IMR-90 (cell line): ENCODE measurements around the gene RXFP2. TPM values are rescaled to one million over a fixed set of nuclear protein-coding genes. Genes with fewer than 3 reads are reported as not detected.

ENCODE experiments used
- ATAC-seq: fragments of 200-7000 bp; cut with Tn5 transposase; 2 replicates; pipeline ENCODE4 v1.9.1; 2020; ENCODE audit warnings: low read depth, mild to moderate bottlenecking, moderate library complexity
- BruUV-seq: library from RNA; stranded (reverse); fragments of 400-500 nt; replicated peaks from 2 replicates; lab custom pipeline; 2021; lab: Mats Ljungman, UMichigan
- CTCF ChIA-PET: fragments of 300-600 bp; formaldehyde crosslinking; extraction: SDS; loops from one replicate; lab custom pipeline; 2021; ENCODE audit warnings: antibody characterized with exemption; lab: Yijun Ruan, JAX
- POLR2A ChIA-PET: fragments of 300-600 bp; sonication (Branson Sonifier 250); formaldehyde crosslinking; loops from one replicate; lab custom pipeline; 2022; ENCODE audit warnings: antibody characterized with exemption; ENCODE audit not compliant: unreplicated experiment; lab: Charles Lee
- DNase-seq: peaks from one replicate; pipeline ENCODE4 v3.0.0; 2013
- H2AFZ ChIP-seq: replicated peaks from 2 replicates; pipeline ENCODE3; 2013; ENCODE audit warnings: low read length, mild to moderate bottlenecking; ENCODE audit not compliant: poor library complexity
- H2AK5ac ChIP-seq: 2 replicates; pipeline ENCODE4 v1.6.1; 2013; ENCODE audit warnings: low read depth, low read length, inconsistent platforms
- H2AK9ac ChIP-seq: replicated peaks from 2 replicates; pipeline ENCODE3; 2013; ENCODE audit warnings: mild to moderate bottlenecking, low read depth, low read length, moderate library complexity; ENCODE audit not compliant: poor library complexity
- H2BK120ac ChIP-seq: 2 replicates; pipeline ENCODE4 v1.6.1; 2013; ENCODE audit warnings: low read depth, low read length, inconsistent platforms
- H2BK15ac ChIP-seq: 3 replicates; pipeline ENCODE4 v1.6.1; 2013; ENCODE audit warnings: low read depth, low read length, inconsistent platforms
- H2BK20ac ChIP-seq: 2 replicates; pipeline ENCODE4 v1.6.1; 2013; ENCODE audit warnings: low read depth, mild to moderate bottlenecking, inconsistent platforms, low read length, moderate library complexity
- H2BK5ac ChIP-seq: 2 replicates; pipeline ENCODE4 v1.6.1; 2013; ENCODE audit warnings: mild to moderate bottlenecking, low read depth, low read length, inconsistent platforms; ENCODE audit not compliant: poor library complexity, severe bottlenecking
- H3K14ac ChIP-seq: replicated peaks from 2 replicates; pipeline ENCODE4 v1.6.1; 2013; ENCODE audit warnings: low read depth, low read length, inconsistent platforms
- H3K18ac ChIP-seq: 2 replicates; pipeline ENCODE4 v1.6.1; 2013; ENCODE audit warnings: low read depth, low read length, control low read depth
- H3K23ac ChIP-seq: 2 replicates; pipeline ENCODE4 v1.6.1; 2013; ENCODE audit warnings: low read depth, low read length, inconsistent platforms
- H3K27ac ChIP-seq: 2 replicates; pipeline ENCODE4 v1.5.1; 2013; ENCODE audit warnings: mild to moderate bottlenecking, control low read depth, low read length; ENCODE audit not compliant: insufficient read depth
- H3K27me3 ChIP-seq: 2 replicates; pipeline ENCODE4 v1.6.1; 2013; ENCODE audit warnings: low read length; ENCODE audit not compliant: control insufficient read depth, insufficient read depth
- H3K36me3 ChIP-seq: 2 replicates; pipeline ENCODE4 v1.6.1; 2013; ENCODE audit warnings: low read length, mixed read lengths; ENCODE audit not compliant: control insufficient read depth, insufficient read depth
- H3K4ac ChIP-seq: 2 replicates; pipeline ENCODE4 v1.6.1; 2013; ENCODE audit warnings: low read depth, low read length, inconsistent platforms
- H3K4me1 ChIP-seq: 2 replicates; pipeline ENCODE4 v1.6.1; 2013; ENCODE audit warnings: low read length, mixed read lengths; ENCODE audit not compliant: control insufficient read depth, insufficient read depth
- H3K4me2 ChIP-seq: 2 replicates; pipeline ENCODE4 v1.6.1; 2013; ENCODE audit warnings: low read depth, mild to moderate bottlenecking, control low read depth, low read length, moderate library complexity
- H3K4me3 ChIP-seq: 2 replicates; pipeline ENCODE4 v1.5.1; 2013; ENCODE audit warnings: low read depth, mild to moderate bottlenecking, control low read depth, low read length, moderate library complexity; ENCODE audit not compliant: insufficient read depth
- H3K56ac ChIP-seq: 2 replicates; pipeline ENCODE4 v1.6.1; 2013; ENCODE audit warnings: low read length, inconsistent platforms; ENCODE audit not compliant: insufficient read depth; ENCODE audit errors: extremely low read depth
- H3K79me1 ChIP-seq, 2 experiments: 2 replicates each; pipeline ENCODE4 v1.6.1; 2013; ENCODE audit warnings: low read length in 2 of 2, inconsistent platforms in 1 of 2, low read depth in 1 of 2
- H3K9ac ChIP-seq: 2 replicates; pipeline ENCODE4 v1.6.1; 2013; ENCODE audit warnings: low read depth, low read length, control low read depth
- H3K9me1 ChIP-seq: 2 replicates; pipeline ENCODE4 v1.6.1; 2013; ENCODE audit warnings: low read length, inconsistent platforms; ENCODE audit not compliant: insufficient read depth
- H3K9me3 ChIP-seq: 2 replicates; pipeline ENCODE4 v1.6.1; 2013; ENCODE audit warnings: low read length; ENCODE audit not compliant: control insufficient read depth, insufficient read depth
- H4K20me1 ChIP-seq: 2 replicates; pipeline ENCODE4 v1.6.1; 2013; ENCODE audit warnings: low read length, inconsistent platforms; ENCODE audit not compliant: insufficient read depth
- H4K5ac ChIP-seq: 2 replicates; pipeline ENCODE4 v1.6.1; 2013; ENCODE audit warnings: mild to moderate bottlenecking, low read depth, low read length, control low read depth
- H4K8ac ChIP-seq, 2 experiments: 2 replicates each; pipeline ENCODE4 v1.6.1; 2013; ENCODE audit warnings: low read depth in 2 of 2, low read length in 2 of 2, control low read depth in 1 of 2, inconsistent platforms in 1 of 2
- H4K91ac ChIP-seq: 2 replicates; pipeline ENCODE4 v1.6.1; 2013; ENCODE audit warnings: low read depth, low read length, inconsistent platforms; ENCODE audit not compliant: insufficient read depth
- BHLHE40 ChIP-seq: fragments of 150-350 bp; IDR thresholded peaks from 2 replicates; pipeline ENCODE4 v1.6.1; 2016; ENCODE audit warnings: mild to moderate bottlenecking, low read depth, low read length
- CEBPB ChIP-seq: IDR thresholded peaks from 2 replicates; pipeline ENCODE4 v1.6.1; 2012; ENCODE audit warnings: low read depth, low read length, improper control_type of control experiment
- CHD1 ChIP-seq: IDR thresholded peaks from 2 replicates; pipeline ENCODE4 v1.6.1; 2012; ENCODE audit warnings: low read depth, low read length, improper control_type of control experiment
- FOS ChIP-seq: fragments of 150-350 bp; IDR thresholded peaks from 2 replicates; pipeline ENCODE4 v1.6.1; 2016; ENCODE audit warnings: low read depth, low read length
- MAFK ChIP-seq: IDR thresholded peaks from 2 replicates; pipeline ENCODE4 v1.6.1; 2012; ENCODE audit warnings: low read depth, low read length, improper control_type of control experiment
- MXI1 ChIP-seq: IDR thresholded peaks from 2 replicates; pipeline ENCODE4 v1.6.1; 2012; ENCODE audit warnings: low read depth, mild to moderate bottlenecking, low read length, moderate library complexity, borderline replicate concordance
- NFE2L2 ChIP-seq: fragments of 150-350 bp; IDR thresholded peaks from 2 replicates; pipeline ENCODE4 v1.6.1; 2016; ENCODE audit warnings: low read depth, mild to moderate bottlenecking, low read length
- POLR2A ChIP-seq: IDR thresholded peaks from 2 replicates; pipeline ENCODE4 v1.6.1; 2012; ENCODE audit warnings: mild to moderate bottlenecking, low read depth, low read length
- RAD21 ChIP-seq: IDR thresholded peaks from 2 replicates; pipeline ENCODE4 v1.6.1; 2012; ENCODE audit warnings: low read length, improper control_type of control experiment
- RCOR1 ChIP-seq: IDR thresholded peaks from 2 replicates; pipeline ENCODE4 v1.6.1; 2012; ENCODE audit warnings: mild to moderate bottlenecking, low read length, improper control_type of control experiment; ENCODE audit not compliant: insufficient replicate concordance
- RFX5 ChIP-seq: IDR thresholded peaks from 2 replicates; pipeline ENCODE4 v1.8.0; 2012; ENCODE audit warnings: low read depth, mild to moderate bottlenecking, low read length, moderate library complexity
- SMC3 ChIP-seq: fragments of 150-350 bp; IDR thresholded peaks from 2 replicates; pipeline ENCODE4 v1.6.1; 2016; ENCODE audit warnings: low read depth, mild to moderate bottlenecking, antibody characterized with exemption, low read length, moderate library complexity
- dilution Hi-C: fragments of 300-500 bp; cut with HindIII; formaldehyde crosslinking; loops from one replicate; pipeline ENCODE4 v1.14.3; 2018; ENCODE audit warnings: low sequenced_read_pairs; ENCODE audit not compliant: unreplicated experiment
- in situ Hi-C: fragments of 300-500 bp; cut with MboI; formaldehyde crosslinking; loops from 3 replicates; pipeline ENCODE4 v1.14.3; 2019; ENCODE audit warnings: low sequenced_read_pairs, inconsistent platforms, mixed read lengths
- intact Hi-C: fragments of 100-400 bp; cut with micrococcal nuclease; formaldehyde crosslinking; loops from 2 replicates; pipeline ENCODE4 v1.10.0; 2022
- polyA plus RNA-seq, 3 experiments: library from polyadenylated mRNA; depleted of rRNA; stranded (reverse); fragments of >200 nt; gene quantifications; 2 replicates each; pipeline ENCODE4 v1.2.3, GENCODE V29; 2012; ENCODE audit warnings: low replicate concordance in 1 of 3
- total RNA-seq: library from RNA; depleted of rRNA; stranded (reverse); fragments of >200 nt; gene quantifications from 2 replicates; pipeline ENCODE4 v1.2.3, GENCODE V29; 2012
- TF ChIP-seq, protein P1 (sequence below): fragments of 150-350 bp; IDR thresholded peaks from 2 replicates; pipeline ENCODE4 v1.6.1; 2017; ENCODE audit warnings: mild to moderate bottlenecking, antibody characterized with exemption, low read length, low read depth
- TF ChIP-seq, protein P2 (sequence below): fragments of 150-350 bp; IDR thresholded peaks from 2 replicates; pipeline ENCODE4 v1.6.1; 2016; ENCODE audit warnings: low read depth, mild to moderate bottlenecking, low read length, moderate library complexity, borderline replicate concordance

RXFP2 gene
- total and polyA plus RNA-seq, 2 of the 4 experiments (the other 2 are of a cell fraction) = not detected

DNA sequence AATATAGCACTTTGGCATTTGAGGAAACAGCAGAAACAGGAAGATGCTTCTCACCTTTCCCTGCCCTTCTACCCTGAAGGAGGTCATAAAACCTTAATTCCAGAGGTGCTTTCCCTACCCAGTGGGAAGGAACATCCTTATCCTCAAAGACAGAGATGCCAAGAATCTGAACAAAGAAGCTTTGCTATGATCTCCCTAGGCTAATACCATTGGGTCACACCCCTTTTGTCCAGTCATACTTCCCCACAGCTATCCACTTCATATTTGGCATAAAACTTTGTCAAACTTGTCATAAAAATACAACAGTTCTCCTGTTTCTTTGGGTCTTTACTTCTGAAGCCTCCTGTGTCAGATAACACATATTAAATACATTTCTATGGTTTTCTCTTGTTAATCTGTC lies 21.7 kb upstream of the RXFP2 start:
- Histone ChIP-seq H3K9ac (no peak overlapping the region), H3K18ac (no peak overlapping the region), H3K36me3 (no peaks in the 10 kb centered on the region), H4K91ac (no peak overlapping the region), H3K9me3 (no peaks in the 10 kb centered on the region), H2BK15ac (no peak overlapping the region), H3K4me1 (no peaks in the 10 kb centered on the region), H2BK120ac (no peak overlapping the region), H2AK5ac (no peak overlapping the region), H3K27ac (no peak overlapping the region), H2AFZ (no peak overlapping the region), H3K4me3 (no peak overlapping the region), H3K23ac (no peak overlapping the region), H3K27me3 (peaks cover 2% of the 10 kb centered on the region), H4K8ac (no peak overlapping the region), H2BK5ac (no peak overlapping the region), H3K4me2 (no peak overlapping the region), H2BK20ac (no peak overlapping the region), H2AK9ac (no peak overlapping the region), H3K14ac (no peak overlapping the region), H4K5ac (no peak overlapping the region), H3K79me1 (no peaks in the 10 kb centered on the region), H3K56ac (no peak overlapping the region), H4K20me1 (no peaks in the 10 kb centered on the region), H3K9me1 (no peaks in the 10 kb centered on the region), H3K4ac (no peak overlapping the region)
- ChIA-PET POLR2A (no interaction called here), CTCF (no interaction called here)
- DNase-seq = no peak
- in situ Hi-C loops = no loop called here
- no peak for ATAC-seq
- no TSS peak for BruUV-seq
- no peak for TF ChIP-seq RCOR1
- TF ChIP-seq POLR2A = no peak
- TF ChIP-seq, protein P1, sequence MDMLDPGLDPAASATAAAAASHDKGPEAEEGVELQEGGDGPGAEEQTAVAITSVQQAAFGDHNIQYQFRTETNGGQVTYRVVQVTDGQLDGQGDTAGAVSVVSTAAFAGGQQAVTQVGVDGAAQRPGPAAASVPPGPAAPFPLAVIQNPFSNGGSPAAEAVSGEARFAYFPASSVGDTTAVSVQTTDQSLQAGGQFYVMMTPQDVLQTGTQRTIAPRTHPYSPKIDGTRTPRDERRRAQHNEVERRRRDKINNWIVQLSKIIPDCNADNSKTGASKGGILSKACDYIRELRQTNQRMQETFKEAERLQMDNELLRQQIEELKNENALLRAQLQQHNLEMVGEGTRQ = no peak
- TF ChIP-seq, protein P2, sequence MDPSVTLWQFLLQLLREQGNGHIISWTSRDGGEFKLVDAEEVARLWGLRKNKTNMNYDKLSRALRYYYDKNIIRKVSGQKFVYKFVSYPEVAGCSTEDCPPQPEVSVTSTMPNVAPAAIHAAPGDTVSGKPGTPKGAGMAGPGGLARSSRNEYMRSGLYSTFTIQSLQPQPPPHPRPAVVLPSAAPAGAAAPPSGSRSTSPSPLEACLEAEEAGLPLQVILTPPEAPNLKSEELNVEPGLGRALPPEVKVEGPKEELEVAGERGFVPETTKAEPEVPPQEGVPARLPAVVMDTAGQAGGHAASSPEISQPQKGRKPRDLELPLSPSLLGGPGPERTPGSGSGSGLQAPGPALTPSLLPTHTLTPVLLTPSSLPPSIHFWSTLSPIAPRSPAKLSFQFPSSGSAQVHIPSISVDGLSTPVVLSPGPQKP = no peak
- no peak for TF ChIP-seq FOS
- TF ChIP-seq NFE2L2 = no peak
- TF ChIP-seq BHLHE40 = no peak
- TF ChIP-seq MXI1 = no peak
- no peak for TF ChIP-seq RAD21
- no peak for TF ChIP-seq CHD1
- TF ChIP-seq CEBPB = no peak
- TF ChIP-seq MAFK = no peak
- TF ChIP-seq RFX5 = no peak
- TF ChIP-seq SMC3 = no peak
- intact Hi-C loops = no loop called here
- dilution Hi-C loops = no loop called here
